ENCODE results near the gene PTPN11.

PTPN11 gene

GRCh38 chr12:112525426-112525809 lies 106.7 kb downstream of the PTPN11 start:
- Histone ChIP-seq H3K9ac (ENCODE audit: low read depth, low read length) (no peak overlapping the region), H2AFZ (ENCODE audit: low read depth, low read length) (no peak overlapping the region), H4K20me1 (ENCODE audit: insufficient read depth, low read length) (no peaks in the 10 kb centered on the region), H3K79me2 (ENCODE audit: insufficient read depth, low read length) (no peaks in the 10 kb centered on the region), H3K36me3 (ENCODE audit: insufficient read depth, low read length) (no peaks in the 10 kb centered on the region), H3K9me3 (ENCODE audit: insufficient read depth, low read length, severe bottlenecking) (no peaks in the 10 kb centered on the region), H3K27ac (ENCODE audit: low read length) (no peak overlapping the region), H3K27me3 (ENCODE audit: insufficient read depth, low read length, poor library complexity) (no peaks in the 10 kb centered on the region), H3K4me1 (ENCODE audit: insufficient read depth, low read length) (no peaks in the 10 kb centered on the region), H3K4me2 (ENCODE audit: insufficient read depth, low read length) (no peak overlapping the region), H3K4me3 (ENCODE audit: low read depth in 1 of 2, low read length in 2 of 2) (no peak overlapping the region)
- ATAC-seq (ENCODE audit: insufficient read depth, low read depth) (no peak), DNase-seq (no peak)
- TF ChIP-seq EZH2 (IDR thresholded peaks at IDR 0.05; ENCODE audit: borderline replicate concordance, low read depth, low read length, severe bottlenecking): no peak
- no peak for TF ChIP-seq CTCF (IDR thresholded peaks at IDR 0.05; ENCODE audit: borderline replicate concordance, extremely low read depth, low read length, poor library complexity, severe bottlenecking)

GRCh38 chr12:112527082-112527481 lies 108.3 kb downstream of the PTPN11 start:
- Histone ChIP-seq H3K27me3 (ENCODE audit: insufficient read depth, low read length, poor library complexity) (peaks cover 3% of the 10 kb centered on the region), H3K27ac (ENCODE audit: low read length) (no peak overlapping the region), H3K9me3 (ENCODE audit: insufficient read depth, low read length, severe bottlenecking) (no peaks in the 10 kb centered on the region), H3K9ac (ENCODE audit: low read depth, low read length) (no peak overlapping the region), H3K4me2 (ENCODE audit: insufficient read depth, low read length) (no peak overlapping the region), H3K4me3 (ENCODE audit: low read depth in 1 of 2, low read length in 2 of 2) (no peak overlapping the region), H3K36me3 (ENCODE audit: insufficient read depth, low read length) (no peaks in the 10 kb centered on the region), H3K4me1 (ENCODE audit: insufficient read depth, low read length) (no peaks in the 10 kb centered on the region), H2AFZ (ENCODE audit: low read depth, low read length) (no peak overlapping the region), H4K20me1 (ENCODE audit: insufficient read depth, low read length) (no peaks in the 10 kb centered on the region), H3K79me2 (ENCODE audit: insufficient read depth, low read length) (no peaks in the 10 kb centered on the region)
- TF ChIP-seq CTCF (IDR thresholded peaks at IDR 0.05; ENCODE audit: borderline replicate concordance, extremely low read depth, low read length, poor library complexity, severe bottlenecking): no peak
- no peak for TF ChIP-seq EZH2 (IDR thresholded peaks at IDR 0.05; ENCODE audit: borderline replicate concordance, low read depth, low read length, severe bottlenecking)
- DNase-seq (no peak), ATAC-seq (ENCODE audit: insufficient read depth, low read depth) (no peak)

GRCh38 chr12:112527501-112527900 lies 108.8 kb downstream of the PTPN11 start:
- TF ChIP-seq EZH2 (IDR thresholded peaks at IDR 0.05; ENCODE audit: borderline replicate concordance, low read depth, low read length, severe bottlenecking) (no peak), CTCF (IDR thresholded peaks at IDR 0.05; ENCODE audit: borderline replicate concordance, extremely low read depth, low read length, poor library complexity, severe bottlenecking) (no peak)
- Histone ChIP-seq H3K79me2 (ENCODE audit: insufficient read depth, low read length) (no peaks in the 10 kb centered on the region), H3K4me2 (ENCODE audit: insufficient read depth, low read length) (no peak overlapping the region), H2AFZ (ENCODE audit: low read depth, low read length) (no peak overlapping the region), H3K27ac (ENCODE audit: low read length) (no peak overlapping the region), H3K27me3 (ENCODE audit: insufficient read depth, low read length, poor library complexity) (peaks cover 3% of the 10 kb centered on the region), H4K20me1 (ENCODE audit: insufficient read depth, low read length) (no peaks in the 10 kb centered on the region), H3K36me3 (ENCODE audit: insufficient read depth, low read length) (no peaks in the 10 kb centered on the region), H3K9ac (ENCODE audit: low read depth, low read length) (no peak overlapping the region), H3K9me3 (ENCODE audit: insufficient read depth, low read length, severe bottlenecking) (no peaks in the 10 kb centered on the region), H3K4me3 (ENCODE audit: low read depth in 1 of 2, low read length in 2 of 2) (no peak overlapping the region), H3K4me1 (ENCODE audit: insufficient read depth, low read length) (no peaks in the 10 kb centered on the region)
- DNase-seq: no peak
- ATAC-seq (ENCODE audit: insufficient read depth, low read depth): no peak

GRCh38 chr12:112528521-112528920 lies 109.8 kb downstream of the PTPN11 start:
- H3K27ac ChIP-seq (ENCODE audit: low read length): no peak overlapping the region
- H3K79me2 ChIP-seq (ENCODE audit: insufficient read depth, low read length): no peaks in the 10 kb centered on the region
- H3K9me3 ChIP-seq (ENCODE audit: insufficient read depth, low read length, severe bottlenecking): no peaks in the 10 kb centered on the region
- H3K9ac ChIP-seq (ENCODE audit: low read depth, low read length): no peak overlapping the region
- H4K20me1 ChIP-seq (ENCODE audit: insufficient read depth, low read length): no peaks in the 10 kb centered on the region
- H3K36me3 ChIP-seq (ENCODE audit: insufficient read depth, low read length): no peaks in the 10 kb centered on the region
- DNase-seq (no peak), ATAC-seq (ENCODE audit: insufficient read depth, low read depth) (no peak)
- H3K4me2 ChIP-seq (ENCODE audit: insufficient read depth, low read length): no peak overlapping the region
- H3K4me3 ChIP-seq (ENCODE audit: low read depth in 1 of 2, low read length in 2 of 2): no peak overlapping the region
- peaks cover 3% of the 10 kb centered on the region for H3K27me3 ChIP-seq (ENCODE audit: insufficient read depth, low read length, poor library complexity)
- H3K4me1 ChIP-seq (ENCODE audit: insufficient read depth, low read length): no peaks in the 10 kb centered on the region
- TF ChIP-seq EZH2 (IDR thresholded peaks at IDR 0.05; ENCODE audit: borderline replicate concordance, low read depth, low read length, severe bottlenecking) (no peak), CTCF (IDR thresholded peaks at IDR 0.05; ENCODE audit: borderline replicate concordance, extremely low read depth, low read length, poor library complexity, severe bottlenecking) (no peak)
- no peak overlapping the region for H2AFZ ChIP-seq (ENCODE audit: low read depth, low read length)

Measured in DND-41 (cell line).